Measurements from ENCODE around the gene TTC21A.

DNA sequence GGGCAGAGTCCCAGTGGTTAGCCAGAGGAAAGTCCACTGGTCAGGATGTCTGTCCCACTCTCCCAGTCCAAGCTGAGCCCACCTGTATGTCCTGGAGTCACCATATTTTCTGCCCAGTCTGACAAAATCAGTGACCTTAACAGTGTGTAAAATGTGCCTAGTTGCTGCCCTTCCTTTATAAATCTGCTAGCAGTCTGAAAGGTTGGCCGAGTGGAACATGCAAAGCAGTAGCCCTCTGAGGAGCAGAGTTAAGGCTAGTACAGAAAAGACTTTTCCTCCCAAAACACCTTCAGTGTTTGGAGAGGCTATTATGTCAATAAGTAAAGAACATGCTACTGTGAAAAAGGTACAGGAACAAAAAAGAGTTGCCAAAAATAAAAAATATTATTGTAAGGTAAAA, 15.3 kb downstream of the TTC21A start:
- TF ChIP-seq, protein P1, sequence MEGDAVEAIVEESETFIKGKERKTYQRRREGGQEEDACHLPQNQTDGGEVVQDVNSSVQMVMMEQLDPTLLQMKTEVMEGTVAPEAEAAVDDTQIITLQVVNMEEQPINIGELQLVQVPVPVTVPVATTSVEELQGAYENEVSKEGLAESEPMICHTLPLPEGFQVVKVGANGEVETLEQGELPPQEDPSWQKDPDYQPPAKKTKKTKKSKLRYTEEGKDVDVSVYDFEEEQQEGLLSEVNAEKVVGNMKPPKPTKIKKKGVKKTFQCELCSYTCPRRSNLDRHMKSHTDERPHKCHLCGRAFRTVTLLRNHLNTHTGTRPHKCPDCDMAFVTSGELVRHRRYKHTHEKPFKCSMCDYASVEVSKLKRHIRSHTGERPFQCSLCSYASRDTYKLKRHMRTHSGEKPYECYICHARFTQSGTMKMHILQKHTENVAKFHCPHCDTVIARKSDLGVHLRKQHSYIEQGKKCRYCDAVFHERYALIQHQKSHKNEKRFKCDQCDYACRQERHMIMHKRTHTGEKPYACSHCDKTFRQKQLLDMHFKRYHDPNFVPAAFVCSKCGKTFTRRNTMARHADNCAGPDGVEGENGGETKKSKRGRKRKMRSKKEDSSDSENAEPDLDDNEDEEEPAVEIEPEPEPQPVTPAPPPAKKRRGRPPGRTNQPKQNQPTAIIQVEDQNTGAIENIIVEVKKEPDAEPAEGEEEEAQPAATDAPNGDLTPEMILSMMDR (conservative IDR thresholded peaks at IDR 0.05; ENCODE audit: low read depth, low read length): no peak
- TF ChIP-seq EZH2 (IDR thresholded peaks at IDR 0.05; ENCODE audit: low read length, unreplicated experiment): no peak
- TF ChIP-seq EZH2phosphoT487 (IDR thresholded peaks at IDR 0.05; ENCODE audit: borderline replicate concordance, low read length): no peak
